Neural cell (in vitro differentiated cells): ENCODE results near the gene B3GALT6. TPM values are rescaled to one million over a fixed set of nuclear protein-coding genes. Genes with fewer than 3 reads are reported as not detected.

Experiments used
- H2AFZ ChIP-seq: fragments of 200-600, 300-800 bp; sonication (generic), shearing (Covaris generic); 2 replicates; pipeline ENCODE4 v1.6.0; 2014; ENCODE audit warnings: low read depth, mild to moderate bottlenecking, antibody characterized with exemption, low read length, moderate library complexity
- H3F3A ChIP-seq: fragments of 200-600 bp; shearing (Covaris generic); 2 replicates; pipeline ENCODE4 v1.6.1; 2016; ENCODE audit warnings: mild to moderate bottlenecking, moderate library complexity, mixed read lengths, antibody characterized with exemption, low read length; ENCODE audit not compliant: insufficient read depth, poor library complexity, severe bottlenecking
- H3K27ac ChIP-seq: fragments of 200-600, 300-800 bp; sonication (generic), shearing (Covaris generic); 2 replicates; pipeline ENCODE4 v1.5.1; 2014; ENCODE audit warnings: mild to moderate bottlenecking, low read length, moderate library complexity
- H3K27me3 ChIP-seq: fragments of 300-800, 200-600 bp; sonication (generic), shearing (Covaris generic); 2 replicates; pipeline ENCODE4 v1.6.0; 2014; ENCODE audit warnings: mild to moderate bottlenecking, low read depth, low read length, moderate library complexity; ENCODE audit not compliant: insufficient read depth
- H3K36me3 ChIP-seq: fragments of 300-800, 200-600 bp; sonication (generic), shearing (Covaris generic); 2 replicates; pipeline ENCODE4 v1.5.1; 2014; ENCODE audit warnings: mild to moderate bottlenecking, antibody characterized with exemption, low read length, moderate library complexity; ENCODE audit not compliant: insufficient read depth
- H3K4me2 ChIP-seq: fragments of 300-800, 200-600 bp; sonication (generic), shearing (Covaris generic); 2 replicates; pipeline ENCODE4 v1.6.0; 2014; ENCODE audit warnings: mild to moderate bottlenecking, low read length
- H3K4me3 ChIP-seq: fragments of 300-800, 200-600 bp; sonication (generic), shearing (Covaris generic); 2 replicates; pipeline ENCODE4 v1.5.1; 2014; ENCODE audit warnings: mild to moderate bottlenecking, low read length, moderate library complexity
- H3K79me2 ChIP-seq: fragments of 200-600 bp; shearing (Covaris generic); replicated peaks from 2 replicates; pipeline ENCODE4 v1.6.0; 2014; ENCODE audit warnings: mild to moderate bottlenecking, low read length, moderate library complexity; ENCODE audit not compliant: insufficient read depth
- H3K9ac ChIP-seq: fragments of 300-800, 200-600 bp; sonication (generic), shearing (Covaris generic); 2 replicates; pipeline ENCODE4 v1.6.1; 2016; ENCODE audit warnings: mild to moderate bottlenecking, low read length, mixed read lengths
- H3K9me2 ChIP-seq: fragments of 200-600 bp; shearing (Covaris generic); 2 replicates; pipeline ENCODE4 v1.6.1; 2016; ENCODE audit warnings: mild to moderate bottlenecking, low read length, mixed read lengths; ENCODE audit not compliant: insufficient read depth
- H3K9me3 ChIP-seq: fragments of 200-600, 300-800 bp; sonication (generic), shearing (Covaris generic); 2 replicates; pipeline ENCODE4 v1.6.1; 2016; ENCODE audit warnings: mild to moderate bottlenecking, mixed run types, low read length, moderate library complexity, mixed read lengths
- H4K20me1 ChIP-seq: fragments of 200-600 bp; shearing (Covaris generic); 2 replicates; pipeline ENCODE4 v1.6.1; 2016; ENCODE audit warnings: mild to moderate bottlenecking, mixed run types; ENCODE audit not compliant: insufficient read depth
- EP300 ChIP-seq: fragments of 450-650 bp; conservative IDR thresholded peaks from 2 replicates; pipeline ENCODE4 v1.6.1; 2014; ENCODE audit warnings: antibody characterized with exemption, mild to moderate bottlenecking, moderate library complexity; ENCODE audit not compliant: poor library complexity, severe bottlenecking
- EZH2 ChIP-seq: fragments of 200-600, 300-800 bp; shearing (Covaris generic), sonication (generic); IDR thresholded peaks from 2 replicates; pipeline ENCODE4 v1.6.1; 2014; ENCODE audit warnings: antibody characterized with exemption, low read length, borderline replicate concordance, mild to moderate bottlenecking; ENCODE audit not compliant: insufficient read depth, poor library complexity, severe bottlenecking
- MXI1 ChIP-seq: fragments of 450-650 bp; conservative IDR thresholded peaks from 2 replicates; pipeline ENCODE4 v1.6.1; 2014; ENCODE audit warnings: antibody characterized with exemption, mild to moderate bottlenecking; ENCODE audit not compliant: poor library complexity, severe bottlenecking
- RAD21 ChIP-seq: fragments of 450-650 bp; conservative IDR thresholded peaks from 2 replicates; pipeline ENCODE4 v1.6.1; 2014; ENCODE audit warnings: antibody characterized with exemption, mild to moderate bottlenecking, moderate library complexity
- REST ChIP-seq: IDR thresholded peaks from 2 replicates; pipeline ENCODE4 v1.6.1; 2012; ENCODE audit warnings: borderline replicate concordance
- SMC3 ChIP-seq: fragments of 450-650 bp; conservative IDR thresholded peaks from 2 replicates; pipeline ENCODE4 v1.6.1; 2014; ENCODE audit warnings: antibody characterized with exemption, mild to moderate bottlenecking, moderate library complexity; ENCODE audit not compliant: poor library complexity
- TAF1 ChIP-seq: IDR thresholded peaks from 2 replicates; pipeline ENCODE4 v1.6.1; 2012; ENCODE audit warnings: low read depth
- polyA plus RNA-seq: library from polyadenylated mRNA; depleted of rRNA; stranded (reverse); fragments of >200 nt; gene quantifications from 2 replicates; pipeline ENCODE4 v1.2.3, GENCODE V29; 2014
- TF ChIP-seq, protein P1 (sequence below): fragments of 450-650 bp; IDR thresholded peaks from 2 replicates; pipeline ENCODE4 v1.5.1; 2014; ENCODE audit warnings: antibody characterized with exemption, mild to moderate bottlenecking, moderate library complexity; ENCODE audit not compliant: poor library complexity, severe bottlenecking

B3GALT6 gene
- polyA plus RNA-seq, 1 donor from 2014 or later = 46.5 TPM

DNA sequence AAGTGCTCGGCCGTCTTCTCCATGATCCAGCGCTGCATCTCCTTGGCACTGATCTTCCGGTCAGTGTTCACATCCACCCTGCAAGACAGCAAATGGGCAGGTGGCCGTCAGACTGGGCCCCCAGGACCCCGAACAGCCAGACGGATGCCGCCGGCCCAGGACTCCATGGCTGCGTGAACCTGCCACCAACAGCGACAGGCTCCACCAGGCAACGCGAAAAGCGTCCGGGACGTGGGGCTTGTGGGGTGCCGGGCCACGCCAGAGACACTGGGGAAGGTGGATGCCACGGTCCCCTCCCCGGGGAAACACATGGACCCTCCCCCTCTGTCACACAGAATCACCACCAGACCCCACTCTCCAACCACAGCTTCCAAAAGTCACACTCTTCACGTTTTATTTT, 8.1 kb upstream of the B3GALT6 start:
- Histone ChIP-seq H3K27ac (no peak overlapping the region), H3K79me2 (no peaks in the 10 kb centered on the region), H3F3A (no peaks in the 10 kb centered on the region), H4K20me1 (no peaks in the 10 kb centered on the region), H3K9me3 (no peaks in the 10 kb centered on the region), H3K4me3 (no peak overlapping the region), H3K9me2 (no peaks in the 10 kb centered on the region), H2AFZ (no peak overlapping the region), H3K9ac (no peak overlapping the region), H3K36me3 (no peaks in the 10 kb centered on the region), H3K4me2 (no peak overlapping the region), H3K27me3 (no peaks in the 10 kb centered on the region)
- no peak for TF ChIP-seq MXI1
- TF ChIP-seq, protein P1, sequence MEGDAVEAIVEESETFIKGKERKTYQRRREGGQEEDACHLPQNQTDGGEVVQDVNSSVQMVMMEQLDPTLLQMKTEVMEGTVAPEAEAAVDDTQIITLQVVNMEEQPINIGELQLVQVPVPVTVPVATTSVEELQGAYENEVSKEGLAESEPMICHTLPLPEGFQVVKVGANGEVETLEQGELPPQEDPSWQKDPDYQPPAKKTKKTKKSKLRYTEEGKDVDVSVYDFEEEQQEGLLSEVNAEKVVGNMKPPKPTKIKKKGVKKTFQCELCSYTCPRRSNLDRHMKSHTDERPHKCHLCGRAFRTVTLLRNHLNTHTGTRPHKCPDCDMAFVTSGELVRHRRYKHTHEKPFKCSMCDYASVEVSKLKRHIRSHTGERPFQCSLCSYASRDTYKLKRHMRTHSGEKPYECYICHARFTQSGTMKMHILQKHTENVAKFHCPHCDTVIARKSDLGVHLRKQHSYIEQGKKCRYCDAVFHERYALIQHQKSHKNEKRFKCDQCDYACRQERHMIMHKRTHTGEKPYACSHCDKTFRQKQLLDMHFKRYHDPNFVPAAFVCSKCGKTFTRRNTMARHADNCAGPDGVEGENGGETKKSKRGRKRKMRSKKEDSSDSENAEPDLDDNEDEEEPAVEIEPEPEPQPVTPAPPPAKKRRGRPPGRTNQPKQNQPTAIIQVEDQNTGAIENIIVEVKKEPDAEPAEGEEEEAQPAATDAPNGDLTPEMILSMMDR = no peak
- no peak for TF ChIP-seq EP300
- TF ChIP-seq REST = no peak
- TF ChIP-seq TAF1 = no peak
- TF ChIP-seq SMC3 = no peak

DNA sequence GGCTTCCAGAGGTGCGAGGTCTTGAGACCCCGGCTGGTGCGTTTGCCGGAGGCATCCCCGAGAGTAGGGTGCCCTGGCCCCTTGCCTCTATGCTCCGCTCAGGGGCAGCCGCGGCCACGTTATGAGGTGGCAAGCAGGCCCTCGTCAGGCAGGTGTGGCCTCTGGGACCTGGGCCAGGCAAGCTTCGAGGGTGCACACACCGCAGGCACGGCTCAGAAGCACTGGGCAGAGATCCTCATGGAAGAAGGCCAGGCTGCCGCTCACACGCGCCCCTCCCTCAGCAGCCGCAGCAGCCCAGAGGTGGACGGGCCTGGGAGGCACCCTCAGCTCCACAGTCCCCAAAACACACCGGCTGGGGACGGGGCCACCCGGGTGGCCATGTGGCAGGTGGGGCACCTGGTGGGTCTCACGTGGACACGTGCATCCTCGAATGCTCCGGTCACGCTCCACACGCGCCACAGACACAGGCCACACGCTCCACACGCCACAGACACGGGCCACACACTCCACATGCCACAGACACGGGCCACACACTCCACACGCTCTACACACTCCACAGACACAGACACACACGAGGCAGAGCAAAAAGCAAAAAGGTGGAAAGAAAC, 6.7 kb upstream of the B3GALT6 start:
- H3K27ac ChIP-seq = no peak overlapping the region
- no peak overlapping the region for H3K4me3 ChIP-seq
- no peak overlapping the region for H3K9ac ChIP-seq
- TF ChIP-seq EZH2 = no peak
- no peak for TF ChIP-seq SMC3
- TF ChIP-seq TAF1 = no peak
- TF ChIP-seq, protein P1 = no peak
- TF ChIP-seq RAD21 = no peak
- TF ChIP-seq MXI1 = no peak
- H2AFZ ChIP-seq = no peak overlapping the region
- H3K4me2 ChIP-seq = no peak overlapping the region
- H3F3A ChIP-seq = no peaks in the 10 kb centered on the region
- no peaks in the 10 kb centered on the region for H3K27me3 ChIP-seq
- no peaks in the 10 kb centered on the region for H3K36me3 ChIP-seq
- peaks cover 12% of the 10 kb centered on the region for H3K79me2 ChIP-seq
- no peaks in the 10 kb centered on the region for H4K20me1 ChIP-seq
- no peaks in the 10 kb centered on the region for H3K9me3 ChIP-seq
- no peaks in the 10 kb centered on the region for H3K9me2 ChIP-seq
